HG03025 (cell line): ENCODE data around the gene OR6V1.
"Not testable (repeated sequence)": the region's sequence is repeated elsewhere in the genome, so short reads cannot be mapped to it uniquely, and the experiment has no call there.

Source experiments
- ATAC-seq: cut with Tn5 transposase; IDR thresholded peaks from one replicate; pipeline ENCODE4 v1.9.1; 2021; ENCODE audit warnings: mild to moderate bottlenecking, moderate library complexity; ENCODE audit not compliant: unreplicated experiment, low FRiP score

Gene OR6V1

DNA sequence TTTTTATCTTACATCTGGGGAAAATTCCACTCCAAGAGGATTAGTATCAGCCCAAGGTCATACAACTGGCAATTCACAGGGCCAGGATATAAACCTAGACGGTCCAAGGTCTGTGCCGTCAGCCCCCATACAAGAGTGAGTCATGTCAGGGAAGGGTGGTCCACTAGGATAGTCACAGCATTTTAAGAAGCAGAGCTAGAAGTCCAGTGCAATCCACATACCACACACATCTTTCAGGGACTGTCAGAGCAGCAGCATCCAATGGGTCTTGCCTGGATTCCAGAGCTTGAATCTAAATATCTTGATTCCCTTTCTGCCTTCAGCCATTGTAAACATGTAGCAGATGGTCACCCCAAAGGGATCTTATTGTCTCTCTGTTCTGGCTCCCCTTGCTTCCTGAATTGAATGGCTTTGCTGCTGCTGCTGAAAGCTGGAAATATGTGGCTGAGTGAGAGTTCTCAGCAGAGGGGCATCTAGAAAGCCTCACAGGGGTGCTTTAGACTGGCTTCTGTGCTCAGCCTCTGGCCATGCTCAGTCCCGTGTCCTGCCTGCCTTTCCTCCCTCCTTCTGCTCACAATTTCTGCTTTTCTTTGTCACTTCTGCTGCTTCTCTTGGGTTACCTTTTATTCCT lies 9.9 kb upstream of the OR6V1 start:
- ATAC-seq: no peak

DNA sequence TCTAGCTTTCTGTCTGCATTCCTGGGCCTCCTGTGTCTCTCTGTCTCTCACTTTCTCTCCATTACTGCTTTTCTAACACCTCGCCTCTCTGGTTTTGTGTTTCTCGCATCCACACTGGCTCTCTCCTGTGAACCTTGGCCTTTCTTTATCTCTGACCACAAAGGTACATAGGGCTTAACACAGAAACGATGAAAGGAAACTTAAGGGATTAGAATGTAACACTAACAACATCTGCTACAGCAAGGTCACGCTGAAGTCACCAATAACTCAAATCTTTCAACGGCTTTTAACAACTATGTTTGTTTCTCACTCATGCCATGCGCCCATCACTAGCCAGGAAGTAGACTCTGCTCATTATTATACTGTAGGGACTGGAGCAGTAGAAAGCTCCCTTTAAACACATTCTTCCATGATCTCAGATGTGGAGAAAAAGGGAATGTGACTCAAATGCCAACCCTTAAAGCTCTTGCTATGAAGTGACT lies 9.3 kb upstream of the OR6V1 start:
- no peak for ATAC-seq

DNA sequence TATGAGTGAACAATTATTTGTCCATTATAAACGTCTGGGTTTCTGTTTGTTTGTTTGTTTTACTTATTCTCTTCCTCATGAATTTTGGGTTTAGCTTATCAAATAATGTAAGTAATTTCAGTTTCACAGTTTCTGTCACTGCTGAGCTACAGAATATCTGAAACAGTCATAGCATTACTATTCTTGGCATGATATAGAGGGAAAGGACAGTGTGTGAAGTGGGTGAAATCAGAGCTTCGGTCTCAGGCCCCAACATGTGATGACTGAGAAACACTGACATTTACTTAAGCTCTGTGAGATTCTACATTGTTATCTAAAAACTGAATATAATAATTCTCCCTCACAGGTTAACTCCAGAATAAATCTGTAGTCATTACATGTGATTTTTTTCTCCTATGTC lies 8.8 kb upstream of the OR6V1 start:
- ATAC-seq: no peak

DNA sequence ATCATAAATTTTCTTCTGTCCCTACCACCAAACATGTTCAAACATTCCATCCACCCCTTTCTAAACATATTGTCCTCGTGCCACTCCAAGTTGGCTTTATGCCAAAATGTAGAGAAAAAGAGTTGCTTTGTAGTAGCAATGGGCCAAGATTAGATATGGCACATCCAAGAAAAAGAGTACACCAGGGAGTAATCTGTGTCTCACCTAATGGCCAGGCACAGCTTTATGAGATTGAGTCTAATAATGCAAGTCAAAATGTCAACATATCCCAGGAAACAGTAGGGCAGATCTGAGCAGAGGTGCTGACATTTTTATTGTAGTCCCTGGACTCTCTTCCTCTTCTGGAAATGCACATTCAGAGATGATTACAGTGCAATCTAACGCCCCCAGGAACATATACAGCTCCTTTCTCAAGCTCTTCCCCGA lies 5.7 kb upstream of the OR6V1 start:
- ATAC-seq: no peak

DNA sequence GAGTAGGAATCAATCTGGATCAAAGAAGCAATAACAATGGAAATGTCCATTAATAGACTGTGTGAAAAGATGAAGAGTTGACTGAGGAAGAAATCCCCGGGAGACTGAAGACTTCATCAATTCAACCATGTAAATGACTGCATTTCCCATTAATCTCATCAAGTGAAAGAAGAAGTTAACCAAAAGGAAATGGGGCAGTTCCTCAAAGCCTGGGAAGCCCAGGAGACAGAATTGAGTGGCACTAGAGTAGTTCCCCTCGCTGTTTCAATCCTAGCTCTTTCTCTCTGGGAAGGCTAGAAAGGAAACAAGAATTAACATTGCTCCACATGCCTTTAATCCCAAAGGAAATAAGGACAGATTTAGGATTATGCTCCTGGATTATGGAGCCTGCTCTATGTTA lies 4.8 kb upstream of the OR6V1 start:
- no peak for ATAC-seq

DNA sequence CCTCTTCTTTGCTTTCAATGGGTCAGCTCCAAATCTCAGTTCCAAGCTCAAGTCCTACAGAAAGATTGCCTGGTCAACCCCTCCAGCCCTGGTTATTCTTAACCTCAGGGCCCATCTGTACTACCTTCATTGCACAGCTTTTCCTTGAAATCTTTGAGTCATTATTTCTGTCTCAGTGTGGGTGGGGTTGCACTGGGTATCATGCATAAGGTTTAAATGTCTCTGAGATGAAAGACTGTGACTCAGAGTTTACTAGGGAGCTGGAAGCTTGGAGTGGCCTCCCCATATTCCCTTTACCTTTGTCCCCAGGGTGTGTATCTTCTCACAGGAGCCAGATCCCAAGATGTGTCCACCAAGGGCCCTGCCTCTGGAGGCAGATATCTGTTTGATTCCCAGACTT lies 3.3 kb upstream of the OR6V1 start:
- ATAC-seq: no peak

DNA sequence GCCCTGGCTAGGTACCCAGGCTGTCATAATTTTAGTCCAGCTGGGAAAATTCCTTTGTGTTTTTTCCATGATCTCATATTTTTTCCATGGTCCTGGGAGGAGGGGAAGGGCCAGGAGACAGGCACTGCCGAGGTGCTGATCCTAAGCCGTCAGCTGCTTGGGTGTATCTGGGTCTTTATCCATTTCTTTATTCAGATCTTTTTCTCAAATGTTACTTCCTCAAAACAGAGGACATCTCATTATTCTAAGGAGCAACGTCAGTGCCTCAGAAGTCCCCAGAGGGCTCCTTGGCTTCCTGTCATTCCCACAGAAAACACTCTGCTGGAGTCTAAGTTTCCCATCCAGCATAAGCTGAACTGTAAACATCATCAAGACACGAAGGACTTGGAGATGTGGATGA lies 2.8 kb upstream of the OR6V1 start:
- no peak for ATAC-seq

DNA sequence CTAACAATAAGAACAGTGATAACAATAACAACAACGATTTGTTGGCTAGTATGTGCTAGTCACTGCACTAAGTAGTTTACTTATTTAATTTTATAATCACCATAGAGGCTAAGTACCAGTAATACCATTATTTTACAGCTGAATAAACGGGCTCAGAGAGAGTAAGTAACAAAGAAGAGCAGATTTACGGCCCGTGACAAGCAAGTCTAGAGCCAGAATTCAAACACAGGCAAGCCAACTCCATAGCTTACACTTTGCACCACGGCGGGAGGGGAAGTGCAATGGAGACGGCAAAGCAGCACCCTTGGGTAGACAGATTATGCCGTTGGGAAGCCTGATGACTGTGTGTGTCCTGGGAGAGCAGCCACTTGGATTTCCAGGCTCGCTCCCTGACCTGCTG lies 1.2 kb upstream of the OR6V1 start:
- ATAC-seq: no peak

DNA sequence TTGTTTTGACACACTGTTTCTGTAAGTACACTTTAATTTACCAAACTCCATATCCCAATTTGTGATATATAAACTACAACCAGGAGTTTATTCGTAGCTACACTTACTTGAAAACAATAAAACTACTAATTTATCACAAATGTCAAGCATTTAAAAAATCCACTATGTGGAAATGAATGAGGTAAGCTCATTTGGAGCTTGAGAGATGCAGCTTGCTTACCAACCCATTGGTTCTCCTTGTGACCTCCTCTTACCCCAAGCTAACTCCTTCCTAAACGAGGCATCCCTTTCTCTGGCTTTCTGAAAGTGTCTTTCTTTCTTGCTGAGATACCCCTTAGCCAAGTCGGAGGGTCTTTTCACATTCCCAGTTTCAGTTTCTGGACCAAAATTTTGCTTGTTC lies 2.5 kb downstream of the OR6V1 start:
- ATAC-seq: no peak

DNA sequence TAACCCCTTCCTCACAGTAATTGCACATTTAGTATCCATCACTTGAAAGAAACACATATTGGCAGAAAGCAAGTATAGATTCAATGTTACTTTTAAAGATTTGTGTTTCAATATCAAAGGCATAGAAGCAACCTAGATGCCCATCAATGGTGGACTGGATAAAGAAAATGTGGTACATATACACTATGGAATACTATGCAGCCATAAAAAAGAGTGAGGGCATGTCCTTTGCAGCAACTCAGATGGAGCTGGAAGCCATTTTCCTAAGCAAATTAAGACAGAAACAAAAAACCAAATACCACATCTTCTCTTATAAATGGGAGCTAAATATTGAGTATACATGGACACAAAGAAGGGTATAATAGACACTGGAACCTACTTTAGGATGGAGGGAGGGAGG lies 3.6 kb downstream of the OR6V1 start:
- no peak for ATAC-seq

DNA sequence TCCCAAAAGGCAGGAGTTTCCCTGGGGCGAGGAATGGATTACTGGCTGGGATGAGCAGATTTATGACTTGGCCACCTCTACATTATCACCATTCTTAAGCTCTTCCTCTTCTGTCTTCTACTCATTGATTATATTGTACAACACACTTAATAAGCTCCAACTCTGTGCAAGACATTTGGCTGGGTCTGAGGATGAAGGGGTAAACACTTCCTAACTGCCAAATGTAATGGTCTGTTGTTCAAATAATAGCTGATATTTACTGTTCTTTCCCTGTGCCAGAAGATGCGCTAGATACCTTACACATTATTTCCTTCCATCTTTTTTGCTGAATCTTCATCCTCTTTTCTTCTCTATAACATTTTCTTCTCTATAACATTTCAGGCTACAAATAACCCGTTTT lies 11.6 kb downstream of the OR6V1 start:
- ATAC-seq: no peak

DNA sequence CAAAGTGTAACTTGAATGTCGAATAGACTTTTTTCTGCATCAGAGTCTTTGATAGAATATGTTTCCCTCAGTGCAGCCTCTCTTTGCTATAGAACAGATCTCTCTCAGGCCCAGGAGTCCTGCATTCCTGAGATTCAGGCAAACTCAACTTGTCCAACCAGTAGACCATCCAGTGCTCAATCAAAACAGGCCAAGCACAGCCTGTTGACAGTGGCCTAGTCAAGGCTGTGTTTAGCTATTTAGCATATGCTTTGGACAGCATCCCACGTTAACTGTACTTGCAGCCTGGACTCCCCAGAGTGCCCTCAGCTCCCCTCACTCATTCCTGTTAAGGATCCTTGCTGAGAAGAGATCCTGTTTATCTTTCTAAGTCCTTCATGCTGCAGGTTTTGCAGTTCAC lies 16.3 kb downstream of the OR6V1 start:
- ATAC-seq: no peak

DNA sequence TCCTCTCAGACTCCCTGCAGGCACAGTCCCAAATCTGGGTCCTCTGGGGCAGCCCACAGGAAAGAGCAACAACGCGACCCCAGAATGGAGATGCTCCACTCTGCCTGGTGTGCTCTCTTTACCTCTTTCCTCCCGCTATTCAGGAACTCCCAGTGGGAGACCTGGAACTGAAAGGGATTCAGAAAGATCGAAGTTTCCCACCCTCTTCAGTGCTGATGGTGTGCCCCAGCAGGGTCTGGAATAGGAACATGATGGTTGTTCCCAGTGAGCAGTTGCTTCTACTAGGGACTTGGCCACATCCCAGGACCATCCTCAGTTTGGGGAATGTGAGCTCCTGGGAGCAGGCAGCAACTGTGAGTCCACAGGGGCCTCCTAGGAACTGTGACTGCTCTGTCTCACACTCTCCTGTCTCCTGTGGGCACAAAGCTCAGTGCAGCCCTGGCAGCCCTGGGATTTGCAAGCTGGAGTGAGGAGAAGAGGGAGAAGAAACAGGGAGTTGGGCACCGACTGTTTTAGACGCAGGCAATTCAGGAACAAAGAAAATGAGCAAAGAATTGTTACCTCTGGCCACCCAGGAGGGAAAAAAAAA lies 17.9 kb downstream of the OR6V1 start:
- no peak for ATAC-seq

DNA sequence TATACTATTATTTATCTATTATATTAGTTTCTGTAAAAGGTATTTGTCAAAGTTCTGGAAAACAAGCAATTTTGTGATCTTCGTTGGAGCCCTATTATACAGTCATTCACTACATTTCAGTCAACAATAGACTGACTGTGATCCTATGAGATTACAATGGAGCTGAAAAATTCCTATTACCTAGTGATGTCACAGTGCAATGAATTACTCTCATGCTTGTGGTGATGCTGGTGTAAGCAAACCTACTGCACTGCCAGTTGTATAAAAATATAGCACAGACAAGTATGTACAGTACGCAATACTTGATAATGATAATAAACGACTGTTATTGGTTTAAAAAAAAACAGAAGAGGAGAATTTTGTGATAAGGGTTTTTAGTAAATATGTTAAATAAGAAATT lies 21.4 kb downstream of the OR6V1 start:
- no peak for ATAC-seq

DNA sequence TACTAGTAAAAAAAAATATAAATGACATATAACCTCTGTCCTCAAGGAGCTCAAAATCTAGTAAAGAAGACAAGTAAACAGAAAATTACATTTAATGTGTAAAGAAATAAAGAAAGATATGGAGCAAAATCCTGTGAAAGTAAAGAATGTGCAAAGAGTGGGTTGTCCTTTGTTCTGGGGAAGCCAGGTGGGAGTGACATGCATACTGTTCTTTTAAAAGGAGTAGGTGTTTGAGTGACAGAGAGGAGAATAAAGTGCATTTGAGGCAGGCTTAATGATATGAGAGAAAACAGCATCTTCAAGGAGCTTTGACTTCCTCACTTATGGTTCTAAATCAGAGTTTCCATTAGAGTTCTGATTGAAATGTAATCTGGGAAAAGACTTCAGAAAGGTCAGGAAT lies 22.0 kb downstream of the OR6V1 start:
- ATAC-seq: no peak

DNA sequence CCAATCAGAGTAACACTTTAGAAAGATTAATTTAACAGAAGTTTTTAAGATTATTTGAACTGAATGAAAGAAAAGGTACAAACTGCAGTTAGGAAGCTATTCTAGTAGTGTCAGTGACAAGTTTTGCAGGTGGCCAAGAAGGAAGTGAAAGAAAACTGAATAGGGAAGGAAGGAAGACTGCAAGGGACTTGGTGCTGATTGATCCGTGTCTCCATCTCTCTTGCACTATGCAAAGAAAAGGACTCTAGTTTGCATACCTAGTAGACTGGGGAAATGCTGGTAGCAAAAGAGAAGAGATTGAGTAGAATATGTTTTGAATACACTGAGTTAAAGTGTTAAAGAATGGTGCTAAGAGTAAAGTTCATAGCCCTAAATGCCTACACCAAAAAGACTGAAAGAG lies 33.0 kb downstream of the OR6V1 start:
- no peak for ATAC-seq

DNA sequence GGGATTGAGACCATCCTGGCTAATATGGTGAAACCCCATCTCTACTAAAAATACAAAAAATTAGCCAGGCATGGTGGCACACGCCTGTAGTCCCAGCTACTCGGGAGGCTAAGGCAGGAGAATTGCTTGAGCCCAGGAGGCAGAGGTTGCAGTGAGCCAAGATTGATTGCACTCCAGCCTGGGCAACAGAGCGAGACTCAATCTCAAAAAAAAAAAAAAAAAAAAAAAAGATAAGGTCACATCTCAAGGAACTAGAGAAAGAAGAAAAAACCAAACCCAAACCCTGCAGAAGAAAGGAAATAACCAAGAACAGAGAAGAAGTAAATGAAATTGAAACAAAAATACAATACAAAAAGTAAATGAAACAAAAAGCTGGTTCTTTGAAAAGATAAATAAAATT lies 33.5 kb downstream of the OR6V1 start:
- not testable (repeated sequence) for ATAC-seq

DNA sequence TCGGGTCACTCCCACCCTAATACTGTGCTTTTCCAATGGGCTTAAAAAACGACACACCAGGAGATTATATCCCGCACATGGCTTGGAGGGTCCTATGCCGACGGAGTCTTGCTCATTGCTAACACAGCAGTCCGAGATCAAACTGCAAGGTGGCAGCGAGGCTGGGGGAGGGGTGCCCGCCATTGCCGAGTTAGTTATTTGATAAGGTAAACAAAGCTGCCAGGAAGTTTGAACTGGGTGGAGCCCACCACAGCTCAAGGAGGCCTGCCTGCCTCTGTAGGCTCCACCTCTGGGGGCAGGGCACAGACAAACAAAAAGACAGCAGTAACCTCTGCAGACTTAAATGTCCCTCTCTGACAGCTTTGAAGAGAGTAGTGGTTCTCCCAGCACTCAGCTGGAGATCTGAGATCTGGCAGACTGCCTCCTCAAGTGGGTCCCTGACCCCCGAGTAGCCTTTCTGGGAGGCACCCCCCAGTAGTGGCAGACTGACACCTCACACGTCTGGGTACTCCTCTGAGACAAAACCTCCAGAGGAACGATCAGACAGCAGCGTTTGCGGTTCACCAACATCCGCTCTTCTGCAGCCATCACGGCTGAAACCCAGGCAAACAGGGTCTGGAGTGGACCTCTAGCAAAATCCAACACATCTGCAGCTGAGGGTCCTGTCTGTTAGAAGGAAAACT lies 36.5 kb downstream of the OR6V1 start:
- not testable (repeated sequence) for ATAC-seq

DNA sequence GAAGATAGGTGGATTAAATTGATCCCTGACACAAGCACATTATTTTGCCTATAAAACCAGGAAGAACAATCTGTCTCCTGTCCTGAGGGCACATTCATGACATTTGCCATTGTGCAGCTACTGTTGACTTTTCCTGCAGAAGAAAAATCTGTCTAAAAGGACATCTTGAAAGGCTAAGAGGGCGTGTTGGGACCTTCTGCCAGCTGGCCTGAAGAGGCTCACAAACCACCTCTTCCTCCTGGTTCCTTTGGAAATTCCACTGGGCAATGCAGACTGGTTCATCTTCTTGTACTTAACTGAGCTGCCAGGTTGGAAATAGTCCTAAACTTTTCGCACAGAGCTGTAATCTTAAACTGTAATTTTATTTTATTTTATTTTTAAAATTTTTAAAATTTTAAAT lies 44.0 kb downstream of the OR6V1 start:
- no peak for ATAC-seq

DNA sequence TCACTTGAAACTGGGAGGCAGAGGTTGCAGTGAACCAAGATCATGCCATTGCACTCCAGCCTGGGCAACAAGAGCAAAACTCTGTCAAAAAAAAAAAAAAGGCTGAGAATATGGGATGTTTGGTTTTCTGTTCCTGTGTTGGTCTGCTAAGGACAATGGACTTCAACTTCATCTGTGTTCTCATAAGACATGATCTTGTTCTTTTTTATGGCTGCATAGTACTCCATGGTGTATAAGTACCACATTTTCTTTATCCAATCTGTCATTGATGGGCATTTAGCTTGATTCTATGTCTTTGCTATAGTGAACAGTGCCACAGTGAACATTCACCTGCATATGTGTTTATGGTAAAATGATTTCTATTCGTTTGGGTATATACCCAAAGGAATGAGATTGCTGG lies 47.4 kb downstream of the OR6V1 start:
- ATAC-seq: not testable (repeated sequence)
